ENCODE data around the gene LMF1. TPM values are rescaled to one million over a fixed set of nuclear protein-coding genes. Genes with fewer than 3 reads are reported as not detected.

LMF1 gene
- total RNA-seq, 4 donors from 2014 or later = 7.7 to 15.8 (median 10.2) TPM

DNA sequence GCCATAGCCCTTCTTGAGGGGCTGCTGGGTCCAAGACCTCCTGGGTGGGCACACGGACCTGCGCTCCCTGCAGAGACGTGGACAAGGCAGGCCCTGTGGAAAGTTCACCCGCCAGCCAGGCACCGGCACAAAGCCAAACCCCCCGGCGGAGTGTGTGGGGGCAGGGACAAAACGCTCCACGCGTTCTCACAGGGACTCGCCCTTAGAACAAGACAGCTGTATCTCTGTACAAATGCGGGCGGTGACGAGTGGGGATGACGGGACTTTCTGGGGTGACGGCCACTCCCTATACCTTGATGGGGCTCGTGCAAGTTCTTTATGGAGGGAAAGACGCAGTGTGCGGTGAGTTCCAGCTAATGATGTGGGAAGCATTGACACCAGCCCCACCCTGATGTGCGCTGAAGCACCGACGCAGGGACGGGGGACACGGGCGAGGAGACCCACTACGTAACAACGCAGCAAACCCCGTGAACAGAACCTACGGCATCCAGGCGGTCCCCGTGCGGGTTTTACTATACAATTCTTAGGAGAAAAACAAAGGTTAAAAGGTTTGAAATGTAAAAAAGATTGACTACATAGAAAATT is 49.4 kb downstream of the LMF1 start:
- no peaks in the 10 kb centered on the region for H3K9me3 ChIP-seq
- no peaks in the 10 kb centered on the region for H3K27me3 ChIP-seq
- peak overlapping the region in 3 of 4 donors; percentile 27 to 59 (median 31) for H3K27ac ChIP-seq
- peak in 1 of 2 donors; percentile 19 for ATAC-seq
- H3K4me3 ChIP-seq = no peak overlapping the region
- no peak for DNase-seq
- intact Hi-C loops (cut with DNase I; ENCODE audit: low total_unique reads) = no loop called here
- no peak for TF ChIP-seq POLR2A (IDR thresholded peaks at IDR 0.05)
- TF ChIP-seq, protein P1, sequence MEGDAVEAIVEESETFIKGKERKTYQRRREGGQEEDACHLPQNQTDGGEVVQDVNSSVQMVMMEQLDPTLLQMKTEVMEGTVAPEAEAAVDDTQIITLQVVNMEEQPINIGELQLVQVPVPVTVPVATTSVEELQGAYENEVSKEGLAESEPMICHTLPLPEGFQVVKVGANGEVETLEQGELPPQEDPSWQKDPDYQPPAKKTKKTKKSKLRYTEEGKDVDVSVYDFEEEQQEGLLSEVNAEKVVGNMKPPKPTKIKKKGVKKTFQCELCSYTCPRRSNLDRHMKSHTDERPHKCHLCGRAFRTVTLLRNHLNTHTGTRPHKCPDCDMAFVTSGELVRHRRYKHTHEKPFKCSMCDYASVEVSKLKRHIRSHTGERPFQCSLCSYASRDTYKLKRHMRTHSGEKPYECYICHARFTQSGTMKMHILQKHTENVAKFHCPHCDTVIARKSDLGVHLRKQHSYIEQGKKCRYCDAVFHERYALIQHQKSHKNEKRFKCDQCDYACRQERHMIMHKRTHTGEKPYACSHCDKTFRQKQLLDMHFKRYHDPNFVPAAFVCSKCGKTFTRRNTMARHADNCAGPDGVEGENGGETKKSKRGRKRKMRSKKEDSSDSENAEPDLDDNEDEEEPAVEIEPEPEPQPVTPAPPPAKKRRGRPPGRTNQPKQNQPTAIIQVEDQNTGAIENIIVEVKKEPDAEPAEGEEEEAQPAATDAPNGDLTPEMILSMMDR (IDR thresholded peaks at IDR 0.05 in 4 of 5, conservative IDR thresholded peaks at IDR 0.05 in 1 of 5) = no peak
- peaks cover 17 to 18% of the 10 kb centered on the region in 2 donors for H3K4me1 ChIP-seq
- in situ Hi-C loops (cut with MboI; ENCODE audit: low sequenced_read_pairs in 4 of 4) = no loop called here
- H3K36me3 ChIP-seq = peaks cover 0 to 3% of the 10 kb centered on the region in 2 donors

DNA sequence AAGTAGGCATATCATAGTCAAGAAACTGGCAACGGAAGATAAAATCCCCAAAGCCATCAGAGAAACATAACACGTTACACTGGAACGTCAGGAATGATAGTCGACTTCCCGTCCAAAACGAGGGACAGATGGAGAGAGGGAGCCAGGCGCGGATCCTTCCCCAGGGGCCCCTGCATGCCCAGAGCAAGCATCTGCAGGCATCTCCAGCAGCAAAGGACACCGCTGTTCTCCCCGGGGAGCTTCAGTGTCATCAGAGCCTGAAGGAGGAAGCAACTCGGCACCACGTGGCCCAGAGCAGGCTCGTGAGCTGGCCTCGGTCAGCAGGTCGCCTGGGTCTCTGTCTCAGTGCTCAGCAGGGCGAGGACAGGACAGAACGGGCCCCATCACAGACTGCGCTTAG is 50.1 kb downstream of the LMF1 start:
- Histone ChIP-seq H3K9me3 (no peaks in the 10 kb centered on the region), H3K4me1 (peaks cover 17 to 18% of the 10 kb centered on the region in 2 donors), H3K36me3 (no peaks in the 10 kb centered on the region), H3K27me3 (no peaks in the 10 kb centered on the region), H3K4me3 (no peak overlapping the region), H3K27ac (peak overlapping the region in 3 of 4 donors; percentile 27 to 59 (median 53))
- in situ Hi-C loops (cut with MboI; ENCODE audit: low sequenced_read_pairs in 4 of 4) (no loop called here), intact Hi-C loops (cut with DNase I; ENCODE audit: low total_unique reads) (no loop called here)
- no peak for TF ChIP-seq POLR2A (IDR thresholded peaks at IDR 0.05)
- TF ChIP-seq, protein P1 (IDR thresholded peaks at IDR 0.05 in 4 of 5, conservative IDR thresholded peaks at IDR 0.05 in 1 of 5) = no peak
- DNase-seq = peak; percentile 38 to 71
- ATAC-seq = peak; percentile 73 to 75

DNA sequence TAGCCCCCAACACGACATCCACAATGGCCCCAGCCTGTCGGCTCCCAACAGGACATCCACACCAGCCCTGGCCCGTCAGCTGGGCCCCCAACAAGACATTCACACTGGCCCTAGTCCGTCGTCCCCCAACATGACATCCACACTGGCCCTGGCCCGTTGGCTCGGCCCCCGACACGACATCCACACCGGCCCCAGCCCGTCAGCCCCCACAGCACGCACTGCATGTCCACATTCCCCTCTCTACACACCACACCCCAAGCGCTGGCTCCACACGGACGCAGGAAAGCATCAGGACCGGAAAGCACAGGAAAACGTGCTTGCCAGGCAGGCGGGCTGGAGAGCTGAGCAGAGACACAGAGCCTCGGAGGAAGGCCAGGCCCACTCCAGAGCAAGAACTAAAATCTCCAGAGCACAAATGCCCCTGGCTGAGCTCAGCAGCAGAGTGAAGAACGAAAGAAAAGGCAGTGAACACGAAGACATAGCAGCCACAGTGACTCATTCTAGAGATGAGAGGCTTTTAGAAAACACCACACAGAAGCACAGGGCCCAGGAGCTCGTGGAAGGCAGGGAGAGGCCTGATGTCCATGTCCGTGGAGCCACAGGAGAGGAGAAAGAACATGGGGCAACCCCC is 50.6 kb downstream of the LMF1 start:
- DNase-seq = no peak
- TF ChIP-seq, protein P1 (IDR thresholded peaks at IDR 0.05 in 4 of 5, conservative IDR thresholded peaks at IDR 0.05 in 1 of 5) = no peak
- no peak for TF ChIP-seq POLR2A (IDR thresholded peaks at IDR 0.05)
- Histone ChIP-seq H3K9me3 (no peaks in the 10 kb centered on the region), H3K36me3 (no peaks in the 10 kb centered on the region), H3K4me1 (peaks cover 17 to 18% of the 10 kb centered on the region in 2 donors), H3K27ac (peak overlapping the region; percentile 22 to 59 (median 40)), H3K4me3 (no peak overlapping the region), H3K27me3 (no peaks in the 10 kb centered on the region)
- ATAC-seq = peak; percentile 21 to 33
- intact Hi-C loops (cut with DNase I; ENCODE audit: low total_unique reads) (no loop called here), in situ Hi-C loops (cut with MboI; ENCODE audit: low sequenced_read_pairs in 4 of 4) (no loop called here)

DNA sequence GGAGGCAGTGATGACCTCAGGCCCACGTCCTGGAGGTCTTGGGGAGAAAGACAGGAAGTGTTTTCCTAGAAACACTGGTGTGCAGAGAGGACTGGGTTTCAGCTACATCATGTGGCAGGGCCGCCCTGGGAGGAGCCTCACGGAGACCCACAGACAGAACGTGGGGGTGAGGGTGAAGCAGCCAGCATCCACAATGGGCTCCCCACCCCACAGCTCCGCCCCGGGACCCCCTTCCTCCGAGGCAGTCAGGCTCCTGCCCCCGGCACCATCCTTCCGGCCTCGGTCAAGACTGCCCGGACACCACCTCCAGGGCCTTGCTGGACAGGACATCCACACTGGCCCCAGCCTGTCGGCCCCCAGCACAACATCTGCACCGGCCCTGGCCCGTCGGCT is 51.1 kb downstream of the LMF1 start:
- H3K4me3 ChIP-seq = no peak overlapping the region
- intact Hi-C loops (cut with DNase I; ENCODE audit: low total_unique reads) (no loop called here), in situ Hi-C loops (cut with MboI; ENCODE audit: low sequenced_read_pairs in 4 of 4) (no loop called here)
- H3K4me1 ChIP-seq = peaks cover 17 to 18% of the 10 kb centered on the region in 2 donors
- no peaks in the 10 kb centered on the region for H3K36me3 ChIP-seq
- peak overlapping the region in 1 of 4 donors; percentile 59 for H3K27ac ChIP-seq
- no peaks in the 10 kb centered on the region for H3K9me3 ChIP-seq
- H3K27me3 ChIP-seq = no peaks in the 10 kb centered on the region
- ATAC-seq (no peak), DNase-seq (no peak)
- TF ChIP-seq, protein P1 (IDR thresholded peaks at IDR 0.05 in 4 of 5, conservative IDR thresholded peaks at IDR 0.05 in 1 of 5) = no peak
- no peak for TF ChIP-seq POLR2A (IDR thresholded peaks at IDR 0.05)
